Measurements from ENCODE around the gene SOCS3. TPM values are rescaled to one million over a fixed set of nuclear protein-coding genes. Genes with fewer than 3 reads are reported as not detected.

The SOCS3 gene
- total and polyA plus RNA-seq, 7 donors, result 10.3 to 499 (median 45.7) TPM

GRCh38 chr17:78372841-78373240 lies 13.0 kb upstream of the SOCS3 start:
- WGBS, 2 donors, result 77 to 79% methylated on average over 5 of the region's 5 CpGs
- Histone ChIP-seq H3K27ac (no peak overlapping the region), H3K36me3 (no peaks in the 10 kb centered on the region), H3K4me1 (peaks cover 0 to 25% (median 9%) of the 10 kb centered on the region in 4 donors), H3K27me3 (no peaks in the 10 kb centered on the region), H3K4me3 (no peak overlapping the region), H3K9me3 (no peaks in the 10 kb centered on the region)
- intact Hi-C loops (cut with DNase I), result no loop called here
- no peak for DNase-seq
- TF ChIP-seq CTCF (IDR thresholded peaks at IDR 0.05) (no peak), POLR2A (IDR thresholded peaks at IDR 0.05) (no peak), EP300 (IDR thresholded peaks at IDR 0.05) (no peak), POLR2AphosphoS5 (IDR thresholded peaks at IDR 0.05) (no peak)

GRCh38 chr17:78371056-78371455 lies 11.2 kb upstream of the SOCS3 start:
- Histone ChIP-seq H3K4me1 (peaks cover 0 to 20% (median 10%) of the 10 kb centered on the region in 4 donors), H3K4me3 (no peak overlapping the region), H3K36me3 (no peaks in the 10 kb centered on the region), H3K9me3 (no peaks in the 10 kb centered on the region), H3K27me3 (no peaks in the 10 kb centered on the region), H3K27ac (no peak overlapping the region)
- TF ChIP-seq EP300 (IDR thresholded peaks at IDR 0.05) (no peak), POLR2AphosphoS5 (IDR thresholded peaks at IDR 0.05) (no peak), POLR2A (IDR thresholded peaks at IDR 0.05) (no peak), CTCF (IDR thresholded peaks at IDR 0.05) (no peak)
- no peak for DNase-seq
- WGBS, 2 donors, result 84 to 86% methylated on average over 7 of the region's 7 CpGs
- intact Hi-C loops (cut with DNase I), result no loop called here

GRCh38 chr17:78369791-78370381 lies 10.0 kb upstream of the SOCS3 start:
- Histone ChIP-seq H3K27ac (no peak overlapping the region), H3K27me3 (peaks cover 0 to 9% (median 0%) of the 10 kb centered on the region in 3 donors), H3K4me3 (no peak overlapping the region), H3K4me1 (peaks cover 0 to 9% (median 4%) of the 10 kb centered on the region in 4 donors), H3K36me3 (no peaks in the 10 kb centered on the region), H3K9me3 (no peaks in the 10 kb centered on the region)
- TF ChIP-seq POLR2AphosphoS5 (IDR thresholded peaks at IDR 0.05) (no peak), CTCF (IDR thresholded peaks at IDR 0.05) (no peak), EP300 (IDR thresholded peaks at IDR 0.05) (no peak), POLR2A (IDR thresholded peaks at IDR 0.05) (no peak)
- 76 to 83% methylated on average over 13 of the region's 13 CpGs for WGBS, 2 donors
- intact Hi-C loops (cut with DNase I), result no loop called here
- no peak for DNase-seq

GRCh38 chr17:78368854-78369495 lies 9.1 kb upstream of the SOCS3 start:
- intact Hi-C loops (cut with DNase I), result no loop called here
- Histone ChIP-seq H3K27me3 (peaks cover 0 to 9% (median 0%) of the 10 kb centered on the region in 3 donors), H3K4me3 (no peak overlapping the region), H3K4me1 (peaks cover 0 to 9% (median 0%) of the 10 kb centered on the region in 4 donors), H3K36me3 (no peaks in the 10 kb centered on the region), H3K9me3 (no peaks in the 10 kb centered on the region), H3K27ac (no peak overlapping the region)
- TF ChIP-seq POLR2A (IDR thresholded peaks at IDR 0.05), result no peak
- TF ChIP-seq EP300 (IDR thresholded peaks at IDR 0.05), result no peak
- TF ChIP-seq POLR2AphosphoS5 (IDR thresholded peaks at IDR 0.05), result no peak
- no peak for DNase-seq
- WGBS, 2 donors, result 96 to 97% methylated on average over 8 of the region's 8 CpGs

GRCh38 chr17:78368348-78368747 lies 8.5 kb upstream of the SOCS3 start:
- 79 to 84% methylated on average over 6 of the region's 6 CpGs for WGBS, 2 donors
- Histone ChIP-seq H3K4me3 (no peak overlapping the region), H3K4me1 (peaks cover 0 to 9% (median 0%) of the 10 kb centered on the region in 4 donors), H3K36me3 (no peaks in the 10 kb centered on the region), H3K9me3 (no peaks in the 10 kb centered on the region), H3K27ac (no peak overlapping the region), H3K27me3 (peaks cover 0 to 9% (median 0%) of the 10 kb centered on the region in 3 donors)
- intact Hi-C loops (cut with DNase I), result no loop called here
- DNase-seq, result no peak
- no peak for TF ChIP-seq POLR2A (IDR thresholded peaks at IDR 0.05)
- no peak for TF ChIP-seq POLR2AphosphoS5 (IDR thresholded peaks at IDR 0.05)
- no peak for TF ChIP-seq EP300 (IDR thresholded peaks at IDR 0.05)
- no peak for TF ChIP-seq CTCF (IDR thresholded peaks at IDR 0.05)

Measured in sigmoid colon (tissue), 7 donors.